RPMI8226 (cell line): ENCODE measurements around the gene TFCP2L1.
"Not testable (repeated sequence)": the region's sequence is repeated elsewhere in the genome, so short reads cannot be mapped to it uniquely, and the experiment has no call there.

Experiments
- DNase-seq: peaks from one replicate; pipeline ENCODE4 v3.0.0-alpha.2; 2015

TFCP2L1 gene

GRCh38 chr2:121284463-121285449 lies at the start of gene TFCP2L1:
Gene TFCP2L1 (minus strand): TSS chr2:121285202. CDS start chr2:121285109, 93 bp downstream.
- peak; percentile 84 for DNase-seq

- DNase-seq = no peak
These were observed 49.0 kb upstream of the TFCP2L1 start for GRCh38 chr2:121333834-121334558.

GRCh38 chr2:121333231-121333630 lies 48.2 kb upstream of the TFCP2L1 start:
- no peak for DNase-seq

GRCh38 chr2:121331324-121331723 lies 46.3 kb upstream of the TFCP2L1 start:
- DNase-seq = not testable (repeated sequence)

- no peak for DNase-seq
These were observed 45.9 kb upstream of the TFCP2L1 start for GRCh38 chr2:121330921-121331320.

- DNase-seq = no peak
These were observed 44.8 kb upstream of the TFCP2L1 start for GRCh38 chr2:121329786-121330185.

GRCh38 chr2:121326628-121327027 lies 41.6 kb upstream of the TFCP2L1 start:
- DNase-seq = no peak

- DNase-seq = no peak
These were observed 39.6 kb upstream of the TFCP2L1 start for GRCh38 chr2:121324601-121325000.

- DNase-seq = no peak
These were observed 36.5 kb upstream of the TFCP2L1 start for GRCh38 chr2:121321476-121321875.

- DNase-seq = no peak
These were observed 34.9 kb upstream of the TFCP2L1 start for GRCh38 chr2:121319941-121320340.

GRCh38 chr2:121316986-121317385 lies 32.0 kb upstream of the TFCP2L1 start:
- no peak for DNase-seq

- not testable (repeated sequence) for DNase-seq
These were observed 28.7 kb upstream of the TFCP2L1 start for GRCh38 chr2:121313701-121314100.

GRCh38 chr2:121309801-121310200 lies 24.8 kb upstream of the TFCP2L1 start:
- no peak for DNase-seq

- no peak for DNase-seq
These were observed 24.3 kb upstream of the TFCP2L1 start for GRCh38 chr2:121309323-121309722.

GRCh38 chr2:121307048-121307447 lies 22.0 kb upstream of the TFCP2L1 start:
- no peak for DNase-seq

- DNase-seq = peak; percentile 41
These were observed 19.9 kb upstream of the TFCP2L1 start for GRCh38 chr2:121304941-121305340.

- peak; percentile 38 for DNase-seq
These were observed 18.7 kb upstream of the TFCP2L1 start for GRCh38 chr2:121303531-121304263.

GRCh38 chr2:121301190-121301589 lies 16.2 kb upstream of the TFCP2L1 start:
- not testable (repeated sequence) for DNase-seq

- no peak for DNase-seq
These were observed 13.5 kb upstream of the TFCP2L1 start for GRCh38 chr2:121298476-121298875.

- DNase-seq = not testable (repeated sequence)
These were observed 12.9 kb upstream of the TFCP2L1 start for GRCh38 chr2:121297866-121298265.

- peak; percentile 69 for DNase-seq
These were observed 12.3 kb upstream of the TFCP2L1 start for GRCh38 chr2:121297217-121297830.

- DNase-seq = no peak
These were observed 11.1 kb upstream of the TFCP2L1 start for GRCh38 chr2:121295911-121296650.
